Activated gamma-delta T cell treated with anti-CD3 and anti-CD28 coated beads, Interleukin-2, amount 50 U/mL, for 16 hours (primary cell): ENCODE data around the gene XRCC4.
"Not testable (repeated sequence)": the region's sequence is repeated elsewhere in the genome, so short reads cannot be mapped to it uniquely, and the experiment has no call there.

ENCODE experiments used
- DNase-seq: peaks from one replicate; pipeline ENCODE4 v3.0.0-alpha.2; 2020; ENCODE audit warnings: low read depth

Gene XRCC4

DNA sequence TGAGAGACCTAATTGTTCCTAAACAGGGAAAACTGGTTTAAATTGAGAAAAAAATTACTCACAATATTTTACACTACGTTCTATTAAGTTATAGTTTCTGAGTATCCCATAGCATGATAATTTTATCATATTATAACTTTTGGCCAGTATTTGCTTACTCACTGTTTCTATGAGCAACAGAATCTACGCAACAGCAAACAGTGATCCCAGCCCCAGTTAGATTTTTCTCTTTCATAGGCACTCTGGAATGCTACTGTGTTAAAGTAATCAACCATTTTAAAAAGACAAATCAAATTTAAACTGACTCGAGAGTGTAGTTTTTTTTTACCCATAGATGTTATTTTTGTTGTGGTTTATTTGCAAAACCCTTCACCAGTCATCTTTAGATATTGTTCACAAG is 107.2 kb downstream of the XRCC4 start:
- no peak for DNase-seq

- no peak for DNase-seq
These were observed 115.6 kb downstream of the XRCC4 start for GRCh38 chr5:83192947-83193346.

GRCh38 chr5:83197326-83197967 is 120.1 kb downstream of the XRCC4 start:
- DNase-seq = no peak

GRCh38 chr5:83199126-83199525 is 121.8 kb downstream of the XRCC4 start:
- DNase-seq = no peak

DNA sequence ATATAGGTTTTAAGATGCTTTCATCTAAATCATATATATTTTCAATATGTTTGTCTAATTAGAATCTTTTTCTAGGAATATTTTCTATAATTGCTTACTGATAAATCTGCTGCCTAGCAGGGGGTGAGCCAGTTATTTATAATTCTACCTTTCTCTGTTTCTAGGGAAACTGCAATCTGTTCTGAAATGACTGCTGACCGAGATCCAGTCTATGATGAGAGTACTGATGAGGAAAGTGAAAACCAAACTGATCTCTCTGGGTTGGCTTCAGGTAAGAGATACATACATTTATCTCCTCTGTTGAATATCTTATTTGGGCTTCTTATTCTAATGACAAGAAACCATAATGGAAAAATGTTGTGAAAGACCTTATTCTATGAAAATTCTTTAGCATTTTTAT is 127.3 kb downstream of the XRCC4 start:
- DNase-seq = no peak

DNA sequence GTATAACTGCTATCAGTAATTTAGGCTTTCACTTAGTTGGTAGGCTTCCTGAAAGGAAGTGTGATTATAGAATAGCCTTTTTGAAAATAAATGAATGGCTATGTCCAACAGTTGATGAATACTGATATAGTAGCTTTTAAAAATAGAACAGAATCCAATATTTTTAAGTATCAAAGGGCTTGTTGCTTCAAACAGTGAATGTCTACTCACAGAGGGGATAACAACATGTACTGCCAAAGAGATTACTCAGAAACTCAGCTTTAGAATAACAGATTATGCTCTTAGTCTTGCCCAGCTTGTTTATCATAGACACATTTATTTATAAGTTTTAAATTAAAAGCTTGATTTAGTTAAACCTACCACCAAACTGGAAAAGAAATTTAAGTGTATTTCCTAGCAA is 132.6 kb downstream of the XRCC4 start:
- DNase-seq = no peak

- no peak for DNase-seq
These were observed 141.7 kb downstream of the XRCC4 start for GRCh38 chr5:83219077-83219476.

DNA sequence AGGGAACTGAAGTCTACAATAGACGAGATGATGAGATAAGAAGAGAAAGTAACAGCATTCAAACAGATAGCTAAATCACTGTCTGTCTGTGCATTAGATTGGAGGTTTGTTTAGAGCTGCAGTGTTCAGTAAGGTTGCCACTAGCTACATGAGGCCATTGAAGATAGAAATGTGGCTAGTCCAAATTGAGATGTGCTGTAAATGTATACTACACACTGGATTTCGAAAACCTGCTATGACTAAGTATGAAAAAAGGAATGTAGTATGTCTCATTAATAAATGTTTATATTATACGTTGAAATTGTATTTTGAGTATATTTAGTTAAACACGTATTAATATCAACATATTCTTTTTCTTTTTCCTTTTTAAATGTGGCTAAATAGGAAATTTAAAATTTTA is 142.1 kb downstream of the XRCC4 start:
- no peak for DNase-seq

GRCh38 chr5:83220331-83220730 is 143.0 kb downstream of the XRCC4 start:
- no peak for DNase-seq

DNA sequence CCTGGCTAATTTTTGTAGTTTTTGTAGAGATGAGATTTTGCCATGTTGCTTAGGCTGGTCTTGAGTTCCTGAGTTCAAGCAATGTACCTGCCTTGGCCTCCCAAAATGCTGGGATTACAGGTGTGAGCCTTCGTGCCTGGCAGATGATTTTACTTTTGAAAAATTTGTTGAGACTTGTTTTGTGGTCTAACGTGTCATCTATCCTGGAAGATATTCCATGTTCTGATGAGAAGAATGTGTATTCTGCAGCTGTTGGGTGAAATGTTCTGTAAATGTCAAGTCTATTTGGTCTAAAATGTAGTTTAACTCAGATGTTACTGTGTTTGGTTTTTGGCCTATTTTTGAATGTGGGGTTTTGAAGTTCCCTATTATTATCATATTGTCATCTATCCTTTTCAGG is 145.6 kb downstream of the XRCC4 start:
- no peak for DNase-seq

GRCh38 chr5:83227611-83228010 is 150.3 kb downstream of the XRCC4 start:
- DNase-seq = no peak

DNA sequence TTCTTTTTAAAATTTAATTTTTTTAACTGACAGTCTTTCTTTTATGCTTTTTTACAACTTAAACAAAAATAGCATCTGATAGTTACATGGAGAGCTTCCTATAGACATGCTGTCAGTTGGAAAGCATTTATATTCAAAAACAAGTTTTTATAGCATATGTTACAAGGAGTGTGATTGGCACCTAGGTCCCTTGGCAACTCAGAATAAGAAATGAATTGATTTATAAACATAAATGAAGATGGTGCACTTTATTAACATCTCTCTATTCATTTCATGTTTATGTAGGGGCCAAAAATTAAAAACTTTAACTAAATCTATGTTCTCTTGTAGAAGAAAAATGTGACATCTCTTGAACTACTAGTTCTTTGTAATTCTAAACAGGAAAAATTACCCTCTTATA is 153.2 kb downstream of the XRCC4 start:
- DNase-seq = no peak

DNA sequence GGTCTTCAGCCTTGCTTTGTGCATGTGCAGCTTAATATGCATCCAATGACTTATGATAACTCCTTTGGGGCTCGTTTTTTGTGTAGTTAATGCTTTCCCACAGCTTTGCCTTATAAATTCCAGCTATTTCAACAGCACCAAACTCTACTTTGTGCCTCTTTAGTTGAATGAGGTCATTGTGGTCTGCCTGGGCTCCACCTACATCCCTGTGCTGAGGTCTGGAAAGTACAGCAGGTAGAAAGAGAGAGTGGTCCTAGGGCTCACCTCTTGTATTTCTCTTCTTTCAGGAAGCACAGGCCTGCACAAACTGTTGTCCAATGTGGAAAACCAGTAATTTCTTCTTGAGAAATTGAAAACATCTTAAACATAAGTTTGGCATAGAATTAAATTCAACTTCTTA is 167.2 kb downstream of the XRCC4 start:
- DNase-seq = no peak

GRCh38 chr5:83245037-83245436 is 167.7 kb downstream of the XRCC4 start:
- no peak for DNase-seq

- DNase-seq = no peak
These were observed 168.7 kb downstream of the XRCC4 start for GRCh38 chr5:83246071-83246470.

DNA sequence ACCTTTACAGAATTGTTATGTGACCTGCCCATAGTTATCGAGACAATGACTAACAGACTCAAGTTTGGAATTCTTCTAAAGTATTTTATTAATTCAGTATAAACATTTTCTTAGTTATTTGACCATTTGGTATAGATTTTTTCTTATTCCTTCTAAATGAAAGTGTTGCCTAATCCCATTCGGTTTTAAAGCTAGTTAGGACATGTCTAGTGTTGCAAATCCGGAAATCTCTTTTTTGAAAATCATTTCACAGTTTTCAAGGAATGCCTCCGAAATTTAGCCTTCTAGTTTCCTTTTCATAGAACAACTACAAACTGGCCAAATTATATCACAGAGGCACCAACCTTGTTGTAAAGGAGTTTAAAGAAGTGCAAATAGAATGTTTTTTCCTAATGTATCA is 171.8 kb downstream of the XRCC4 start:
- no peak for DNase-seq

DNA sequence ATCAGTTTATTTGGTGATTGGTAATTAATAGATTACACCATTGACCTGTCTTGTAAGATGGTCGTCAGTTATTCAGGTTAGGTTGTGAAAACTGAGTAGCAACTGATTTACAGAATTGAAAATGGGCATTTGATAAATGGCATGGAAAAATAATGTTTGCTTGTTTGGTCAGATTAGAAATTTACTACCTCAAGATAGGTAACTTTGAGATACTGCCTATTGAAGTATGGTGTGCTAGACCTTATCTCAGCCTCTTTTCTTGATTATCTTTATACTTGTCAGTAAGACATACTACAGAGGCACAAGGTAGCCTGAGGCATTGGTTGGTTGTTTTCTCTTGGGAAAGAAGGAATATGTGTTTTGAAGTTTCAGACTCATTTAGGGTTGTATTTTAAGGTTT is 174.5 kb downstream of the XRCC4 start:
- no peak for DNase-seq

- no peak for DNase-seq
These were observed 176.4 kb downstream of the XRCC4 start for GRCh38 chr5:83253720-83254119.

- DNase-seq = no peak
These were observed 177.9 kb downstream of the XRCC4 start for GRCh38 chr5:83255268-83255667.

- DNase-seq = no peak
These were observed 178.9 kb downstream of the XRCC4 start for GRCh38 chr5:83256091-83256780.

DNA sequence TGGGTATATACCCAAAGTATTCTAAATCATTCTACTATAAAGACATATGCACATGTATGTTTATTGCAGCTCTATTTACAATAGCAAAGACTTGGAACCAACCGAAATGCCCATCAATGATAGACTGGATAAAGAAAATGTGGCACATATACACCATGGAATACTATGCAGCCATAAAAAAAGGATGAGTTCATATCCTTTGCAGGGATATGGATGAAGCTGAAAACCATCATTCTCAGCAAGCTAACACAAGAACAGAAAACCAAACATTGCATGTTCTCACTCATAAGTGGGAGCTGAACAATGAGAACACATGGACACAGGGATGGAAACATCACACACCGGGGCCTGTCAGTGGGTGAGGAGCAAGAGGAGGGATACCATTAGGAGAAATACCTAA is 180.3 kb downstream of the XRCC4 start:
- DNase-seq = not testable (repeated sequence)

DNA sequence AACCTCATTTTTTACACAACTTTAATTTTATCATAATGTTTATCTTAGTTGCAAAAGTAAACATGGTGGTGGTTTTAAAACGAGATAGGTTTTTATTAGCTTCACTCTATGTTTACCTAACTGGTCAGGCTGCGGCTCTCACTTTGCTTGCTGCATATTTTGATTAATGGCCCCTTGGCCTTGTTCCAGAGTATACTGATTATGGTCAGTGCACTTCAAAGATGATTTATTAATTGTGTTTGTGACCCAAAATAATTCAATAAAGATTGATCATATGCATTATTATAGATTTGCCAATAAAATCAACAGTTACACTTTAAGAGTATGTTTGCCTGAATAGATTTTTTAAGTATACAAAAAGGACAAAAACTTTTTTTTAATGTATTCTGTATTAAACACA is 188.0 kb downstream of the XRCC4 start:
- no peak for DNase-seq

GRCh38 chr5:83270311-83270710 is 193.0 kb downstream of the XRCC4 start:
- no peak for DNase-seq

DNA sequence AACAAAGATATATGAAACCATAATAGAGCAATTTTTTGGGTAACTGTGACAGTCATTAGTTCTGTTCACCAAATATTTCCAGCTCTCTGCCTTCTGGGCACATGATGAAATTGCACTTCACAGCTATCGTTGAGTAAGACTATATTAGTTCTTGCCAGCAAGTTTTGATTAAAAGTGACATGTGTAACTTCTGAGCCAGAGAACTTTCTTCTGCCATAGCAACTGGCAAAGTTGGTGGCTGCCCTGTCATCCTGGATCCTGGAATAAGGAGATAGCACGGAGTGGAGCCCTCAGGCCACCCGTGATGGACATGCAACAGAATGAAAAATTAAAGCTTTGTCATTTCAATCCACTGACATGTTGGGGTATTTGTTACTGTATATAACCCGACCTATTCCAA is 199.8 kb downstream of the XRCC4 start:
- no peak for DNase-seq
